GM06990 (cell line): ENCODE data around the gene ZNF578.
"Not testable (repeated sequence)": the region's sequence is repeated elsewhere in the genome, so short reads cannot be mapped to it uniquely, and the experiment has no call there.

ENCODE experiments used
- DNase-seq: peaks from one replicate; pipeline ENCODE4 v3.0.0-alpha.2; 2011; ENCODE audit not compliant: insufficient read length; ENCODE audit errors: extremely low read depth
- H3K27me3 ChIP-seq: replicated peaks from 2 replicates; pipeline ENCODE4 v1.6.0; 2011; ENCODE audit warnings: low read length; ENCODE audit not compliant: control insufficient read depth, insufficient read depth
- H3K36me3 ChIP-seq: 2 replicates; pipeline ENCODE4 v1.5.1; 2011; ENCODE audit warnings: low read length; ENCODE audit not compliant: control insufficient read depth, insufficient read depth
- H3K4me3 ChIP-seq: replicated peaks from 2 replicates; pipeline ENCODE4 v1.5.1; 2011; ENCODE audit warnings: low read depth, mild to moderate bottlenecking, control low read depth, low read length
- CTCF ChIP-seq: IDR thresholded peaks from 2 replicates; pipeline ENCODE4 v1.5.1; 2011; ENCODE audit warnings: low read length, control low read depth, mild to moderate bottlenecking, inconsistent platforms; ENCODE audit not compliant: insufficient read depth, poor library complexity, severe bottlenecking

ZNF578 gene

GRCh38 chr19:52554216-52554971, 101.0 kb downstream of the ZNF578 start:
- no peak for DNase-seq
- no peaks in the 10 kb centered on the region for H3K27me3 ChIP-seq
- H3K36me3 ChIP-seq: peaks cover 6% of the 10 kb centered on the region
- no peak overlapping the region for H3K4me3 ChIP-seq
- no peak for TF ChIP-seq CTCF

- Histone ChIP-seq H3K36me3 (peaks cover 6% of the 10 kb centered on the region), H3K4me3 (no peak overlapping the region), H3K27me3 (no peaks in the 10 kb centered on the region)
- no peak for TF ChIP-seq CTCF
- no peak for DNase-seq
These were observed 104.1 kb downstream of the ZNF578 start for GRCh38 chr19:52557231-52557995.

GRCh38 chr19:52558732-52559445, 105.5 kb downstream of the ZNF578 start:
- H3K27me3 ChIP-seq, H3K4me3 ChIP-seq, H3K36me3 ChIP-seq, DNase-seq: not testable (repeated sequence)

- not testable (repeated sequence) for DNase-seq
These were observed 108.3 kb downstream of the ZNF578 start for GRCh38 chr19:52561611-52562010.

More at GRCh38 chr19:52561611-52562010, 108.3 kb downstream of the ZNF578 start:
- H3K36me3 ChIP-seq, H3K27me3 ChIP-seq, H3K4me3 ChIP-seq: not testable (repeated sequence)
